OCI-M1 (cell line): ENCODE results near the gene SORCS1.
"Not testable (repeated sequence)": the region's sequence is repeated elsewhere in the genome, so short reads cannot be mapped to it uniquely, and the experiment has no call there.

Experiments used
- DNase-seq: peaks from one replicate; lab custom pipeline; 2025; lab: John Stamatoyannopoulos, UW

The SORCS1 gene

GRCh38 chr10:106947643-106948042 is 216.9 kb downstream of the SORCS1 start:
- no peak for DNase-seq

GRCh38 chr10:106942035-106942662 is 222.4 kb downstream of the SORCS1 start:
- peak; percentile 94 for DNase-seq

- peak; percentile 67 for DNase-seq
Measured at GRCh38 chr10:106941297-106942034, 223.0 kb downstream of the SORCS1 start.

- DNase-seq = no peak
Measured at GRCh38 chr10:106938513-106938912, 226.0 kb downstream of the SORCS1 start.

- peak; percentile 81 for DNase-seq
Measured at GRCh38 chr10:106935978-106936451, 228.5 kb downstream of the SORCS1 start.

GRCh38 chr10:106931853-106932249 is 232.7 kb downstream of the SORCS1 start:
- DNase-seq = no peak

- DNase-seq = no peak
Measured at GRCh38 chr10:106931159-106931852, 233.2 kb downstream of the SORCS1 start.

- DNase-seq = no peak
Measured at GRCh38 chr10:106930751-106931150, 233.8 kb downstream of the SORCS1 start.

GRCh38 chr10:106929291-106929895 is 235.1 kb downstream of the SORCS1 start:
- peak; percentile 50 for DNase-seq

GRCh38 chr10:106928151-106928550 is 236.4 kb downstream of the SORCS1 start:
- DNase-seq = not testable (repeated sequence)

GRCh38 chr10:106925191-106925590 is 239.3 kb downstream of the SORCS1 start:
- peak; percentile 52 for DNase-seq

GRCh38 chr10:106920538-106920937 is 244.0 kb downstream of the SORCS1 start:
- no peak for DNase-seq

GRCh38 chr10:106919871-106920282 is 244.6 kb downstream of the SORCS1 start:
- no peak for DNase-seq

- DNase-seq = no peak
Measured at GRCh38 chr10:106917452-106918055, 247.0 kb downstream of the SORCS1 start.

GRCh38 chr10:106914016-106914415 is 250.5 kb downstream of the SORCS1 start:
- DNase-seq = no peak

GRCh38 chr10:106913348-106913747 is 251.2 kb downstream of the SORCS1 start:
- no peak for DNase-seq

- peak; percentile 36 for DNase-seq
Measured at GRCh38 chr10:106911096-106911495, 253.4 kb downstream of the SORCS1 start.

- no peak for DNase-seq
Measured at GRCh38 chr10:106910666-106911065, 253.8 kb downstream of the SORCS1 start.

GRCh38 chr10:106908225-106908624 is 256.3 kb downstream of the SORCS1 start:
- DNase-seq = no peak

- no peak for DNase-seq
Measured at GRCh38 chr10:106904209-106904608, 260.3 kb downstream of the SORCS1 start.

- no peak for DNase-seq
Measured at GRCh38 chr10:106903180-106903579, 261.3 kb downstream of the SORCS1 start.
